ENCODE data around the gene KIF19.

DNA sequence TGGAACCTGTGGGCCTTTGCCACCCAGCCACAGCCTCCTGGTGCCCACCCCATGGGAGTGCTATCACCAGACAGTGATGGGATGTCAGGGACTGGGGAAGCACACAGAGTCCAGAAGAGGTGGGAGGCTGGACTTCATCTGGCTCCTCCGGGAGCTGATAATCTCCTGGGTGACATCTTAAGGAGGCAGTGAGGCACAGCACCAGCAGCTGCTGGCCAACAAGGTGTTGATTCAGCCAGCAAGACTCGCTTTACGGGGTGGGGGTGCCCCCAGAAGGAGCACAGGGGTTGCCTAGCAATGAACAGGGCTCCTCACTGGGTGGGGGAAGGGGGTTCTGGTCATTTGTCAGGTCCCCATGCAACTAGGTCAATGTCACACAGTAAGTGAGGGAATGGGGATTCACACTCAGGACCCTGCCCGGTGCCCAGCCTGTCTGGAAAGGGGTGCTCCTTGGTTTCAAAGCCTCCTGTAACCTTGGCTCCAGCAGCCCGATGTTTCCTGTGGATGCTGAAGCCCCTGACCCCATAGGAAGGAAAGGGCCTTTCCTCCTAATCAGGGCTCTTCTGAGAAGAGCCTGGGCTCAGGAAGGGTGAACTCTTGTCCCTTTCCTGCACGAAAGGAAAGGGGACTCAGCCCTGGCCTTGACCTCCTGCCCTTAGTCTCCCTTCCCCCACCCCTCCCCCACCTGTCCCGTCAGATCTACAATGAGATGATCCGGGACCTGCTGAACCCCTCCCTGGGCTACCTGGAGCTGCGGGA, 17.7 kb downstream of the KIF19 start:
- TF ChIP-seq, protein P1, sequence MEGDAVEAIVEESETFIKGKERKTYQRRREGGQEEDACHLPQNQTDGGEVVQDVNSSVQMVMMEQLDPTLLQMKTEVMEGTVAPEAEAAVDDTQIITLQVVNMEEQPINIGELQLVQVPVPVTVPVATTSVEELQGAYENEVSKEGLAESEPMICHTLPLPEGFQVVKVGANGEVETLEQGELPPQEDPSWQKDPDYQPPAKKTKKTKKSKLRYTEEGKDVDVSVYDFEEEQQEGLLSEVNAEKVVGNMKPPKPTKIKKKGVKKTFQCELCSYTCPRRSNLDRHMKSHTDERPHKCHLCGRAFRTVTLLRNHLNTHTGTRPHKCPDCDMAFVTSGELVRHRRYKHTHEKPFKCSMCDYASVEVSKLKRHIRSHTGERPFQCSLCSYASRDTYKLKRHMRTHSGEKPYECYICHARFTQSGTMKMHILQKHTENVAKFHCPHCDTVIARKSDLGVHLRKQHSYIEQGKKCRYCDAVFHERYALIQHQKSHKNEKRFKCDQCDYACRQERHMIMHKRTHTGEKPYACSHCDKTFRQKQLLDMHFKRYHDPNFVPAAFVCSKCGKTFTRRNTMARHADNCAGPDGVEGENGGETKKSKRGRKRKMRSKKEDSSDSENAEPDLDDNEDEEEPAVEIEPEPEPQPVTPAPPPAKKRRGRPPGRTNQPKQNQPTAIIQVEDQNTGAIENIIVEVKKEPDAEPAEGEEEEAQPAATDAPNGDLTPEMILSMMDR (IDR thresholded peaks at IDR 0.05; ENCODE audit: insufficient read depth, low read length, poor library complexity, severe bottlenecking), result no peak
- TF ChIP-seq EZH2phosphoT487 (conservative IDR thresholded peaks at IDR 0.05; ENCODE audit: low read length), result no peak
